Measurements from ENCODE around the gene KLK6.
A peak's percentile ranks its signal among the peaks of the same experiment; 100 is the strongest.

The KLK6 gene

GRCh38 chr19:50947123-50947522 lies 22.3 kb downstream of the KLK6 start:
- no peak for DNase-seq

- no peak for DNase-seq
Measured at GRCh38 chr19:50944795-50945194, 24.6 kb downstream of the KLK6 start.

GRCh38 chr19:50943074-50943828 lies 26.1 kb downstream of the KLK6 start:
- DNase-seq: no peak

GRCh38 chr19:50939596-50939995 lies 29.8 kb downstream of the KLK6 start:
- DNase-seq: no peak

GRCh38 chr19:50933640-50934039 lies 35.8 kb downstream of the KLK6 start:
- DNase-seq: no peak

GRCh38 chr19:50932690-50933083 lies 36.7 kb downstream of the KLK6 start:
- no peak for DNase-seq

- DNase-seq: no peak
Measured at GRCh38 chr19:50932018-50932689, 37.2 kb downstream of the KLK6 start.

- DNase-seq: no peak
Measured at GRCh38 chr19:50931023-50931422, 38.4 kb downstream of the KLK6 start.

- DNase-seq: no peak
Measured at GRCh38 chr19:50928831-50929230, 40.6 kb downstream of the KLK6 start.

- DNase-seq: no peak
Measured at GRCh38 chr19:50926144-50926543, 43.2 kb downstream of the KLK6 start.

- no peak for DNase-seq
Measured at GRCh38 chr19:50925734-50926133, 43.7 kb downstream of the KLK6 start.

GRCh38 chr19:50924586-50924985 lies 44.8 kb downstream of the KLK6 start:
- DNase-seq: no peak

- peak; percentile 57 for DNase-seq
Measured at GRCh38 chr19:50922317-50922853, 47.0 kb downstream of the KLK6 start.

GRCh38 chr19:50921426-50922316 lies 47.7 kb downstream of the KLK6 start:
- no peak for DNase-seq

GRCh38 chr19:50916069-50916468 lies 53.3 kb downstream of the KLK6 start:
- no peak for DNase-seq

- no peak for DNase-seq
Measured at GRCh38 chr19:50912727-50913716, 56.4 kb downstream of the KLK6 start.

- no peak for DNase-seq
Measured at GRCh38 chr19:50912102-50912599, 57.2 kb downstream of the KLK6 start.

GRCh38 chr19:50911206-50912101 lies 57.9 kb downstream of the KLK6 start, which contains the start of gene KLK4:
Gene KLK4, minus strand, starts transcription at chr19:50911395. Its CDS starts 657 bp downstream, at chr19:50910738.
- DNase-seq: no peak

GRCh38 chr19:50910722-50911121 lies 58.7 kb downstream of the KLK6 start:
- DNase-seq: no peak

Data from effector CD8-positive, alpha-beta T cell (primary cell).